ENCODE results near the gene TMEM229A. TPM values are rescaled to one million over a fixed set of nuclear protein-coding genes. Genes with fewer than 3 reads are reported as not detected.

Gene TMEM229A
- total RNA-seq, 1 experiment from 2014 or later: not detected

GRCh38 chr7:124071843-124072242 is 39.0 kb upstream of the TMEM229A start:
- intact Hi-C loops (cut with micrococcal nuclease; ENCODE audit: unreplicated experiment): no loop called here
- ChIA-PET CTCF (no interaction called here), POLR2A (ENCODE audit: unreplicated experiment) (no interaction called here)
- no peaks in the 10 kb centered on the region for H3K36me3 ChIP-seq (ENCODE audit: low read depth)
- no peak for TF ChIP-seq EZH2 (IDR thresholded peaks at IDR 0.05; ENCODE audit: low read depth)
- TF ChIP-seq, protein P1, sequence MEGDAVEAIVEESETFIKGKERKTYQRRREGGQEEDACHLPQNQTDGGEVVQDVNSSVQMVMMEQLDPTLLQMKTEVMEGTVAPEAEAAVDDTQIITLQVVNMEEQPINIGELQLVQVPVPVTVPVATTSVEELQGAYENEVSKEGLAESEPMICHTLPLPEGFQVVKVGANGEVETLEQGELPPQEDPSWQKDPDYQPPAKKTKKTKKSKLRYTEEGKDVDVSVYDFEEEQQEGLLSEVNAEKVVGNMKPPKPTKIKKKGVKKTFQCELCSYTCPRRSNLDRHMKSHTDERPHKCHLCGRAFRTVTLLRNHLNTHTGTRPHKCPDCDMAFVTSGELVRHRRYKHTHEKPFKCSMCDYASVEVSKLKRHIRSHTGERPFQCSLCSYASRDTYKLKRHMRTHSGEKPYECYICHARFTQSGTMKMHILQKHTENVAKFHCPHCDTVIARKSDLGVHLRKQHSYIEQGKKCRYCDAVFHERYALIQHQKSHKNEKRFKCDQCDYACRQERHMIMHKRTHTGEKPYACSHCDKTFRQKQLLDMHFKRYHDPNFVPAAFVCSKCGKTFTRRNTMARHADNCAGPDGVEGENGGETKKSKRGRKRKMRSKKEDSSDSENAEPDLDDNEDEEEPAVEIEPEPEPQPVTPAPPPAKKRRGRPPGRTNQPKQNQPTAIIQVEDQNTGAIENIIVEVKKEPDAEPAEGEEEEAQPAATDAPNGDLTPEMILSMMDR (conservative IDR thresholded peaks at IDR 0.05): no peak
- H3K4me3 ChIP-seq: no peak overlapping the region
- no peak overlapping the region for H3K4me2 ChIP-seq
- no peaks in the 10 kb centered on the region for H4K20me1 ChIP-seq (ENCODE audit: insufficient read depth)
- no peaks in the 10 kb centered on the region for H3K79me2 ChIP-seq (ENCODE audit: low read depth)
- BruUV-seq (replicated peaks): no TSS peak
- H3K9me3 ChIP-seq (ENCODE audit: insufficient read depth, low read depth): 0 out of 2 replicates have a peak, but pooled peaks cover 4% of the 10 kb centered on the region
- H2AFZ ChIP-seq: no peak overlapping the region
- H3F3A ChIP-seq (ENCODE audit: insufficient read depth, low read depth): no peaks in the 10 kb centered on the region
- H3K4me1 ChIP-seq (replicated peaks; ENCODE audit: insufficient read depth): peaks cover 14% of the 10 kb centered on the region
- DNase-seq: no peak
- H3K27ac ChIP-seq: no peak overlapping the region
- H3K27me3 ChIP-seq (ENCODE audit: insufficient read depth, low read depth): no peaks in the 10 kb centered on the region
- no peaks in the 10 kb centered on the region; the same call in 1 of the 2 replicates for H3K9me2 ChIP-seq (ENCODE audit: insufficient read depth)

- H3K4me3 ChIP-seq: no peak overlapping the region
- no peak overlapping the region for H3K4me2 ChIP-seq
- no peak for DNase-seq
- ChIA-PET CTCF (no interaction called here), POLR2A (ENCODE audit: unreplicated experiment) (no interaction called here)
- no peaks in the 10 kb centered on the region for H3K4me1 ChIP-seq (replicated peaks; ENCODE audit: insufficient read depth)
- TF ChIP-seq EZH2 (IDR thresholded peaks at IDR 0.05; ENCODE audit: low read depth): no peak
- TF ChIP-seq, protein P1 (conservative IDR thresholded peaks at IDR 0.05): no peak
- no peaks in the 10 kb centered on the region for H3F3A ChIP-seq (ENCODE audit: insufficient read depth, low read depth)
- no peaks in the 10 kb centered on the region for H3K27me3 ChIP-seq (ENCODE audit: insufficient read depth, low read depth)
- no peaks in the 10 kb centered on the region for H3K36me3 ChIP-seq (ENCODE audit: low read depth)
- H3K79me2 ChIP-seq (ENCODE audit: low read depth): no peaks in the 10 kb centered on the region
- intact Hi-C loops (cut with micrococcal nuclease; ENCODE audit: unreplicated experiment): no loop called here
- no peak overlapping the region for H3K27ac ChIP-seq
- no peak overlapping the region for H2AFZ ChIP-seq
- H3K9me3 ChIP-seq (ENCODE audit: insufficient read depth, low read depth): no peaks in the 10 kb centered on the region
- no TSS peak for BruUV-seq (replicated peaks)
- no peaks in the 10 kb centered on the region for H4K20me1 ChIP-seq (ENCODE audit: insufficient read depth)
- H3K9me2 ChIP-seq (ENCODE audit: insufficient read depth): no peaks in the 10 kb centered on the region
Observed at GRCh38 chr7:124062171-124062570, 29.3 kb upstream of the TMEM229A start.

DNA sequence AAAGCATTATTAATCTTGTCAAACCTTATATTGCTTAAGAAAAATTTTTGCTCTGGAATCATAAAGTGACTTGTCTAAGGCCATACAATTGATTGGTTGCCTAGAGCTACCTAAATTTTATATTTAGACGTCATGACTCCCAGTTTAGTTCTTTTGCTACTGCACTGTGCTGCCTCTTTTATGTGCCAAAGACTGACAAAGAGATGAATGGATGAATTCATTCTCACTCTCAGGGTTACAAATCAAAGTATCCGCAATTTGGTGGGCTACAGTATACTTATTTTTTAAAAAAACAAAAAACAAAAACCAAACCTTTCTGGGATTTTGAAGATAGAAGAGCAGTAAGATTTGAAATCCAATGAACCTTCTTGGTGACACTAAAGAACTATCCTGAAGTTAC is 27.7 kb upstream of the TMEM229A start:
- no peak for DNase-seq
- Histone ChIP-seq H3K79me2 (ENCODE audit: low read depth) (no peaks in the 10 kb centered on the region), H3K36me3 (ENCODE audit: low read depth) (no peaks in the 10 kb centered on the region), H3K4me2 (no peak overlapping the region), H3K27ac (no peak overlapping the region), H3K4me3 (no peak overlapping the region), H3K9me2 (ENCODE audit: insufficient read depth) (no peaks in the 10 kb centered on the region), H3K27me3 (ENCODE audit: insufficient read depth, low read depth) (no peaks in the 10 kb centered on the region), H4K20me1 (ENCODE audit: insufficient read depth) (no peaks in the 10 kb centered on the region), H3K9me3 (ENCODE audit: insufficient read depth, low read depth) (no peaks in the 10 kb centered on the region), H3F3A (ENCODE audit: insufficient read depth, low read depth) (no peaks in the 10 kb centered on the region), H2AFZ (no peak overlapping the region), H3K4me1 (replicated peaks; ENCODE audit: insufficient read depth) (no peaks in the 10 kb centered on the region)
- BruUV-seq (replicated peaks): no TSS peak
- POLR2A ChIA-PET (ENCODE audit: unreplicated experiment): no interaction called here
- CTCF ChIA-PET: no interaction called here
- TF ChIP-seq EZH2 (IDR thresholded peaks at IDR 0.05; ENCODE audit: low read depth): no peak
- intact Hi-C loops (cut with micrococcal nuclease; ENCODE audit: unreplicated experiment): no loop called here

DNA sequence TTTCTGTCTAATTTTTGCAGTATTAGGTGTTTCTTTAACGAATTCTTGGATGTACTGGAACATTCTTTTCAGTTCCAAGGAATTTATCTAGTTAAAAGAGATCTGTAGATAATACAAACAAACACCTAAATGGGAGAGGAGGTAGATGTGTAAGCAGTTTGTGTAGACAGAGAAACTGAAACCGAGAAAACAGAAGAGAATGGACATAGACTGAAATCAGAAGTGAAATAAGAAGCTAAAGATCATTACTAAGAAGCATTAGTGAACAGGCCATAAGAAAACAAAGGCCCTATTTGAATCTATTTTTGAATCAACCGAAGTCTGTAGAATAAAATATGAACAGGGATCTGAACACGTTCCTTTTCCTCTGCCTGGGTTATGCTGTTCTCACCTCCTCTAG is 26.5 kb upstream of the TMEM229A start:
- no TSS peak for BruUV-seq (replicated peaks)
- ChIA-PET POLR2A (ENCODE audit: unreplicated experiment) (no interaction called here), CTCF (no interaction called here)
- Histone ChIP-seq H3K27me3 (ENCODE audit: insufficient read depth, low read depth) (no peaks in the 10 kb centered on the region), H3K4me1 (replicated peaks; ENCODE audit: insufficient read depth) (no peaks in the 10 kb centered on the region), H3K27ac (no peak overlapping the region), H3K36me3 (ENCODE audit: low read depth) (no peaks in the 10 kb centered on the region), H3K4me3 (no peak overlapping the region), H3K4me2 (0 out of 2 replicates have a peak overlapping the region, but pooled peaks have one; percentile 2), H4K20me1 (ENCODE audit: insufficient read depth) (no peaks in the 10 kb centered on the region), H2AFZ (peak overlapping the region; percentile 58; the same call in 1 of the 2 replicates), H3K79me2 (ENCODE audit: low read depth) (no peaks in the 10 kb centered on the region), H3K9me2 (ENCODE audit: insufficient read depth) (no peaks in the 10 kb centered on the region), H3F3A (ENCODE audit: insufficient read depth, low read depth) (no peaks in the 10 kb centered on the region), H3K9me3 (ENCODE audit: insufficient read depth, low read depth) (no peaks in the 10 kb centered on the region)
- TF ChIP-seq, protein P1 (conservative IDR thresholded peaks at IDR 0.05): no peak
- TF ChIP-seq EZH2 (IDR thresholded peaks at IDR 0.05; ENCODE audit: low read depth): no peak
- intact Hi-C loops (cut with micrococcal nuclease; ENCODE audit: unreplicated experiment): no loop called here
- no peak for DNase-seq
